HG02678 (cell line): ENCODE results near the gene STXBP5.
A peak's percentile ranks its signal among the peaks of the same experiment; 100 is the strongest.

ENCODE experiments used
- ATAC-seq: cut with Tn5 transposase; IDR thresholded peaks from one replicate; pipeline ENCODE4 v1.9.1; 2021; ENCODE audit warnings: mild to moderate bottlenecking, moderate library complexity; ENCODE audit not compliant: unreplicated experiment

The STXBP5 gene

GRCh38 chr6:147204060-147204785 lies at the start of gene STXBP5:
STXBP5 (plus strand) TSS chr6:147204417; CDS start chr6:147204533, 116 bp downstream.
- ATAC-seq: peak; percentile 27

DNA sequence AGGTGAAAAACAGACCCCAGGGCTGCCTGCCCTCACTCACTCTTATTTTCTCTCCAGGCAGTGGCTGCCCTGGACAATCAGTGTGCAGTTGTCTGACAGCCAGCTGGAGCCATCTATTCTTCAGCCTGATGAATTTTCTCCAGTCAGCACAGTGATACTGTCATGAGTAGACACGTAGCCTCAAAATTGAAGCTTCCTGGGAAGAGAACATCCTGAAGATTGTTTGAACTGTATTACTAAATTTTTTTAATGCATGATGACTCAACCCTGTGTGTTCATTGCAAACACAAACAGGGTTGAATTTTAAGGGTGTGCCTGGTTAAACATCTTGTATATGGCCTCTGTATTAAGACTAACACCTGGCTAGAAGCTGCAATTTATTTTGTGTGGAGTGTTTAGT lies 49.8 kb upstream of the STXBP5 start:
- no peak for ATAC-seq

GRCh38 chr6:147156218-147156617 lies 48.0 kb upstream of the STXBP5 start:
- no peak for ATAC-seq

DNA sequence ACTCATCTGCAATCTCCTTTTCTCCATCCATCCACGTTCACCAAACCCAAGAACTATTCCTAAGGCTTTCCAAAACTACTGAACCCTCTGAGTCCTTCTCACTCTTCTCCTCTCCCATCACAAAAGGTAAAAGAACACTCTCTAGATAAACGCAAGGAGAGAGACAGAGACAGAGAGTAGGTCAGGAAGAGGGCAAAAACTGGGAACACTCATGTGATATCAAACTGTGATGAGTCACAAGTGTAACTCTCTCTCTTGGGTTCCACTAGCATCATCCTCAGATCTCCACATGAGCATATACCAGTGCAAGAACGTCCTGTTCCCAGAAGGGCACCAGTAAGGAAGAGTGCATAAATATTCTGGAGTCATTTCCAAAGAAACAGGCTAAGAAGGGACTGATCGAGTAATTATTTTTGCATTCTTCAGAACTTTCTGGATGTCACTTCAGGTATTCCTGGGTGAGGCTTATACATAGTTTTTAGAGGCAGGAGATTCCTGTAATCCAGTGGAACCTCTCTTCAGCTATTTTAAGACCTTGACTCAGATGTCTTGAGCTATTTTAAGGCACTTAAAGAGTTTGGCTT lies 47.3 kb upstream of the STXBP5 start:
- no peak for ATAC-seq

GRCh38 chr6:147157930-147158329 lies 46.3 kb upstream of the STXBP5 start:
- ATAC-seq: no peak

GRCh38 chr6:147158881-147159280 lies 45.3 kb upstream of the STXBP5 start:
- no peak for ATAC-seq

GRCh38 chr6:147159536-147160374 lies 44.5 kb upstream of the STXBP5 start:
- no peak for ATAC-seq

DNA sequence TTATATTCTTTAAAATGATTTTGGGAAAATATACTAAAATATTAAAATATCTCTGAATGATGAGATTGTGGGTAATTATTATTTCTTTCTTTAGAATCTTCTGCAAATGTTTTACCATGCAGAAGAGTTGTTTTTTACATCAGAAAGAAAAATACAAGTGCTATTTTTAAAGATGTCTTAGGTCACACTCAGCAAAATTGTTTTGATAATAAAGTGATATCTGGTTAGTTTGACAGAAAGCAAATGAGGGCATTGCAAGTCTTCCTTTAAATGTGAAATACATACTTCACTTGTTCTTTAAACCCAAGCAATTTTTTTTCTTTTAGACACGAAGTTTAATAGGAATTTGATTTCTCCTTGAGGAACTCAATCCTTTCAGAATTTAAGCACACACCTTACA lies 43.6 kb upstream of the STXBP5 start:
- no peak for ATAC-seq

DNA sequence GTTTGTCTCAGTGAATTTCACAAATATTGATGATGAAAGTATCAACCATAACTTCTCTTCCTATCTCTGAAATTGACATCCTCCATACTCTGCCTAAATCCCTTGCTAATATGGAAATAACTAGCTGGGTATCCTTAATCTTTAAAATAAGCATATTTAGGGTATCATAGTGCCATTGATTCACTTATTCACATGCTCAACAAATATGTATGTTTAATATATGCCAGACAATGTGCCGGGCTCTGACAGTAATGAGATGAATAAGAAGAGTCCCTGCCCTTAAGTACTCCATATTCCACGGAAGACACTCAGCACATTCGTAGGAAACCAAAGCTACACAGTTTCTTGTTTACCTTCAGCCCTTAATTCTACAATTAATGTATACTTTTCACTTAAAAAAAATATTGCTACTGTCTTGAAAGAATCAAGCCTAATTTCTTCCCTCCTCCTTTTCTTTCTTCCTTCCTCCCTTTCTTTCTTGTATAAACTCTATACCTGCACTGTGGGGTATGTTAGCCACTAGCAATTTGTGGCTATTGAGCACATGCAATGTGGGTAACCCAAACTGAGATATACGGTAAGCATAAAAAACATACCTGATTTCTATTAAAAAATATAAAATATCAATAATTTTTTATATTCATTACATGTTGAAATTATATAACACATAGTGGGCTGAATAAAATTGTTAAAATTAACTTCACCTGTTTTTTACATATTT lies 42.8 kb upstream of the STXBP5 start:
- ATAC-seq: no peak

DNA sequence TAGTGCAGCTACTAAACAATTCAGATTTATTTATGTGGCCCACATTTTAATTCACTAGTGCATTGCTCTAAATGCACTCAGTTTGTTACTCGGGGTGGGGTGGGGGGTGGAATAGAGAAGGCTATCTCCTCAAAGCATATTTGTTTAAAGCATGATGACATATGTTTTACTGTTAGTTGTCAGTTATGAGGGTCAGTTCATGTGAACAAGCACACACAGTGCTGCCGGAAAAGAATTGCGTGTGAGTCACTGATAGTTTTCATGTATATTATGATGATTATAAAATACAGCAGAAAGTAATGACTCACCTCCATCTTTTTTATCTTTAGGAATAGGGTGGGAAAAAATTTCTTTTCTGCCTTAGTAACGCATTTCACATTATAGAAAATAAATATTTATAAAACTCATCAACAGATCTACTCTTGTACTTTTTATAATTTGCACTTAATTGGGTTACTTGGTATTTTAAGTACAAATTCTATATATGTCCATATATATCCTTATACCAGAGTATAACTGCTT lies 42.2 kb upstream of the STXBP5 start:
- ATAC-seq: no peak

DNA sequence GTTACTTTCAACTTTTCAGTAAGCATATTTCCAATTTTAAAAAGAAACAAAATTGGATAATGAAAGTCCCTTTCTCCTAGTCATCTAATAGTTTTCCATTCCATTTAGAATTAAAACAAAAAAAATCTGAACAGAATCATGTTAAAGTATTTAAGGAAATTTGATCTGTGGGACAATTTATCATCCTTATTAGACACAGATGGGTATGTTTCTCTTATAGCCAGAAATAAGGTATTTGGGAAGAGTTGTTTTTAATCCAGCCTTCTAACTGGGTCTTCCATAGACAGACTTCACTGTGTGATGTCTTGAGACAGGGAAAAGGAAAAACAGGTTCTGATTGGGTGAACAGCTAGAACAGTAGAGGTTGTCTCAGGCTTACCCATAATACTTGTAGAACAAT lies 39.5 kb upstream of the STXBP5 start:
- ATAC-seq: no peak

- ATAC-seq: no peak
Observed at GRCh38 chr6:147166360-147166944, 37.8 kb upstream of the STXBP5 start.

GRCh38 chr6:147166992-147167391 lies 37.2 kb upstream of the STXBP5 start:
- ATAC-seq: no peak

GRCh38 chr6:147167576-147168461 lies 36.4 kb upstream of the STXBP5 start:
- no peak for ATAC-seq

- no peak for ATAC-seq
Observed at GRCh38 chr6:147169529-147169928, 34.7 kb upstream of the STXBP5 start.

DNA sequence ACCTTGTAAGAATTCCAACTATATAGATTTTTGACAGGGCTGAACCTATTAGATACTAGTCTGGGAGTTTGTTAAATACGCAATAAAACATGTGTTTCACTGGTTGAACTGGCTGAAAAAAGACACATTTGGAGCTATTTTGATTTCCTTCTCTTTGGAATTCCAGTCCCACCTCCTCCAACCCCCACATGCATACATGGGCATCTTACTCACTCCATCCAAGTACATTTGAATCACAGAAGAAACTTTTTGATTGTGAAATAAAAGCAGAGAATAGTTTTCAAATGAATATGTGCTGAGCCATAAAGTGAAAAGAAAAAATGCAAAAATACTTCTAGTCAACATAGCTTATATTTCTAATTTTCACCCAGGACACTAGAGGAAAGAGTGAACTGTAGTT lies 33.9 kb upstream of the STXBP5 start:
- ATAC-seq: no peak

DNA sequence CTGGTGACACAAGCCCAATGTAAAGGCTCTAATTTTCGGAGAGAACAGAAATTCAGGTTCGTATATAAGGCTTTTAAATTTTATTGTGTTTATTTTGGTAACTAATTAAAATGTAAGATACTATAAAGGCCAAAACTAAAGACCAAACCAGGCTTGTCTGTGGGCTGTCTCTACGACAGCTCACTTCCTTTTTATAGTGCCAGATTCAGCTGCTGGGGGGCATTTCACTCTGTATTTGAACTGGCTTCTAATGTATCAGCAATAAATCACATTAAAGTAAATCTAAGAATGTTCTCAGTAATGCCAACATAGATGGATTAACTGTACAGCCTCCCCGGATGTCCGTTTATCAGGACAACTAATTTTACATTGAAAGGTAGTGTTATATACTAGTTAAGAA lies 31.1 kb upstream of the STXBP5 start:
- ATAC-seq: no peak

GRCh38 chr6:147173675-147174308 lies 30.4 kb upstream of the STXBP5 start:
- ATAC-seq: no peak

DNA sequence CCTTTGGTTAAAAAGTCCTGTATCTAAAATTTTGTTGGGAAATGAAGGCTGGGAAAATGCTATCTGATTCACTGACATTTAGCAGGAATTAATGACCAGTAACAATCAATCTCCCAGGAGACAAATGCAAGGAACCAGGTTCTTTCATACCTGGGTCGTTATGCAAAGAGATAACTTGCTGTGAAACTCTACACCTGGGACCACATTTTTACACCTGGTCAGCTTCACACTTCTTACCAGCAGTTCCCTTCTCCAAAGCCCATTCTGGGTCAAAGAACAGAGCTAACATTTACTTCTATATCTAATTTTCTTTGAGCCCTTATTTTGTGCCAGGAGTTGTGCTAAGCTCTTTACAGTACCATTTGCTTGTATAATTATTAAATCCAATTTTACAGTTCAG lies 27.4 kb upstream of the STXBP5 start:
- no peak for ATAC-seq
